ENCODE data around the gene TPRG1.

TPRG1 gene

GRCh38 chr3:189278221-189278620 is 106.5 kb downstream of the TPRG1 start:
- no peak for DNase-seq (ENCODE audit: low read depth in 2 of 2)

- no peak for DNase-seq (ENCODE audit: low read depth in 2 of 2)
Measured at GRCh38 chr3:189282189-189282588, 110.4 kb downstream of the TPRG1 start.

GRCh38 chr3:189282741-189283140 is 111.0 kb downstream of the TPRG1 start:
- no peak for DNase-seq (ENCODE audit: low read depth in 2 of 2)

- no peak for DNase-seq (ENCODE audit: low read depth in 2 of 2)
Measured at GRCh38 chr3:189286188-189286587, 114.4 kb downstream of the TPRG1 start.

GRCh38 chr3:189286916-189287315 is 115.1 kb downstream of the TPRG1 start:
- DNase-seq (ENCODE audit: low read depth in 2 of 2): no peak

- DNase-seq (ENCODE audit: low read depth in 2 of 2): no peak
Measured at GRCh38 chr3:189288348-189289235, 116.8 kb downstream of the TPRG1 start.

- no peak for DNase-seq (ENCODE audit: low read depth in 2 of 2)
Measured at GRCh38 chr3:189289251-189289650, 117.5 kb downstream of the TPRG1 start.

- DNase-seq (ENCODE audit: low read depth in 2 of 2): no peak
Measured at GRCh38 chr3:189292667-189293484, 121.1 kb downstream of the TPRG1 start.

GRCh38 chr3:189294649-189295048 is 122.9 kb downstream of the TPRG1 start:
- no peak for DNase-seq (ENCODE audit: low read depth in 2 of 2)

GRCh38 chr3:189295089-189295488 is 123.3 kb downstream of the TPRG1 start:
- no peak for DNase-seq (ENCODE audit: low read depth in 2 of 2)

GRCh38 chr3:189297932-189298331 is 126.2 kb downstream of the TPRG1 start:
- DNase-seq (ENCODE audit: low read depth in 2 of 2): no peak

GRCh38 chr3:189298469-189299375 is 127.0 kb downstream of the TPRG1 start:
- DNase-seq (ENCODE audit: low read depth in 2 of 2): no peak

- DNase-seq (ENCODE audit: low read depth in 2 of 2): no peak
Measured at GRCh38 chr3:189300345-189300744, 128.6 kb downstream of the TPRG1 start.

- DNase-seq (ENCODE audit: low read depth in 2 of 2): no peak
Measured at GRCh38 chr3:189301479-189301878, 129.7 kb downstream of the TPRG1 start.

GRCh38 chr3:189303584-189303983 is 131.8 kb downstream of the TPRG1 start:
- DNase-seq (ENCODE audit: low read depth in 2 of 2): no peak

- no peak for DNase-seq (ENCODE audit: low read depth in 2 of 2)
Measured at GRCh38 chr3:189304465-189305351, 132.9 kb downstream of the TPRG1 start.

GRCh38 chr3:189305412-189305811 is 133.6 kb downstream of the TPRG1 start:
- no peak for DNase-seq (ENCODE audit: low read depth in 2 of 2)

- DNase-seq (ENCODE audit: low read depth in 2 of 2): no peak
Measured at GRCh38 chr3:189307963-189308362, 136.2 kb downstream of the TPRG1 start.

GRCh38 chr3:189308608-189309007 is 136.8 kb downstream of the TPRG1 start:
- DNase-seq (ENCODE audit: low read depth in 2 of 2): no peak

- no peak for DNase-seq (ENCODE audit: low read depth in 2 of 2)
Measured at GRCh38 chr3:189309400-189309975, 137.7 kb downstream of the TPRG1 start.

Measured in stimulated activated CD4-positive, alpha-beta T cell treated with anti-CD3 and anti-CD28 coated beads, Interleukin-1b, Interleukin-23, amount 100 ng/mL, for 4 hours (primary cell).